Right lobe of liver (tissue), 6 donors: Measurements from ENCODE around the gene NOTCH4. TPM values are rescaled to one million over a fixed set of nuclear protein-coding genes. Genes with fewer than 3 reads are reported as not detected.

ENCODE experiments used
- ATAC-seq, 4 donors: fragments of 200-7000 bp; cut with Tn5 transposase; one replicate each; pipeline ENCODE4 v1.9.1; 2020; ENCODE audit warnings: mild to moderate bottlenecking in 4 of 4, moderate library complexity in 4 of 4
- DNase-seq, 3 donors: peaks; one replicate each; pipeline ENCODE4 v3.0.0-alpha.2; 2020
- H3K27ac ChIP-seq, 3 donors: fragments of 200-600 bp; one replicate each; pipeline ENCODE4 v1.8.0; 2022
- H3K27me3 ChIP-seq, 2 donors: fragments of 200-600 bp; one replicate each; pipeline ENCODE4 v1.8.0; 2022
- H3K36me3 ChIP-seq, 4 donors: fragments of 200-600 bp; sonication (generic) in 1 of 4; one replicate each; pipeline versions ENCODE4 v1.5.1 to v1.8.0; 2017 to 2022; ENCODE audit warnings: control low read depth in 1 of 4
- H3K4me1 ChIP-seq, 4 donors: fragments of 200-600 bp; sonication (generic) in 1 of 4; one replicate each; pipeline versions ENCODE4 v1.5.1 to v1.8.0; 2017 to 2022; ENCODE audit warnings: control low read depth in 1 of 4
- H3K4me3 ChIP-seq, 3 donors: fragments of 200-600 bp; one replicate each; pipeline ENCODE4 v1.8.0; 2022
- H3K9me3 ChIP-seq, 4 donors: fragments of 200-600 bp; sonication (generic) in 1 of 4; one replicate each; pipeline versions ENCODE4 v1.5.1 to v1.8.0; 2017 to 2022; ENCODE audit warnings: control low read depth in 1 of 4
- CTCF ChIP-seq, 4 donors: fragments of 200-600 bp in 3 of 4; fragments of 450-650 bp in 1 of 4; IDR thresholded peaks; one replicate each; pipeline versions ENCODE4 v1.5.1 to v1.8.0; 2016 to 2022; ENCODE audit warnings: antibody characterized with exemption in 4 of 4, mild to moderate bottlenecking in 2 of 4
- POLR2A ChIP-seq: fragments of 450-650 bp; IDR thresholded peaks from one replicate; pipeline ENCODE4 v1.6.1; 2017; ENCODE audit warnings: antibody characterized with exemption, mild to moderate bottlenecking
- WGBS: methylation state at CpG from one replicate; pipeline ENCODE4 v1.1.6; 2018; ENCODE audit warnings: low coverage, low lambda C conversion rate; ENCODE audit not compliant: insufficient coverage; ENCODE audit errors: missing lambda C conversion rate; 5-methylcytosine and 5-hydroxymethylcytosine counted together
- intact Hi-C, 2 donors: fragments of 100-400 bp; cut with DNase I; formaldehyde crosslinking; loops; one replicate each; pipeline versions ENCODE4 v1.11.2 to v1.14.1; 2022
- total RNA-seq, 6 experiments: library from RNA; depleted of rRNA in 2 of 6; stranded (reverse); fragments of >200 nt in 2 of 6; fragmentation: NEBNext Ultra II Directional in 3 of 6; extraction: Animal tissue kit (Norgen Biotek cat#: 25700) in 3 of 6; gene quantifications; one replicate each; pipeline versions ENCODE4 v1.1.0 to v1.2.4, GENCODE V29; 2016 to 2023
- donor health status: DM: no; HTN: yes; CAD: no.
- donor health status: DM: no; HTN: no; CAD: no.
- donor health status: DM: no; HTN: no; CAD: no.
- donor health status: DM: no; HTN: yes; CAD: no.
- donor health status: DM: no; HTN: yes; CAD: no.

The NOTCH4 gene
- total RNA-seq, 6 experiments from 2014 or later = 6.6 to 16.5 (median 8.9) TPM

GRCh38 chr6:32222333-32223230 lies 1.3 kb downstream of the NOTCH4 start:
- no peaks in the 10 kb centered on the region for H3K9me3 ChIP-seq
- no peak overlapping the region for H3K27ac ChIP-seq
- peak overlapping the region in 2 of 3 donors; percentile 19 to 25 for H3K4me3 ChIP-seq
- no peaks in the 10 kb centered on the region for H3K4me1 ChIP-seq
- DNase-seq (peak in 1 of 3 donors; percentile 31), ATAC-seq (no peak)
- H3K36me3 ChIP-seq = no peaks in the 10 kb centered on the region
- intact Hi-C loops = no loop called here
- H3K27me3 ChIP-seq = no peaks in the 10 kb centered on the region
- TF ChIP-seq POLR2A (no peak), CTCF (IDR thresholded peaks at IDR 0.05) (no peak)
- 80% methylated on average over 3 of the region's 8 CpGs for WGBS

GRCh38 chr6:32220021-32220420 lies 3.8 kb downstream of the NOTCH4 start:
- Histone ChIP-seq H3K27me3 (no peaks in the 10 kb centered on the region), H3K4me1 (no peaks in the 10 kb centered on the region), H3K9me3 (no peaks in the 10 kb centered on the region), H3K27ac (no peak overlapping the region), H3K36me3 (no peaks in the 10 kb centered on the region), H3K4me3 (no peak overlapping the region)
- DNase-seq = peak in 1 of 3 donors; percentile 29
- no peak for TF ChIP-seq CTCF (IDR thresholded peaks at IDR 0.05)
- no peak for TF ChIP-seq POLR2A
- no CpG with 5 or more reads among the region's 4 CpGs for WGBS
- intact Hi-C loops = no loop called here
- no peak for ATAC-seq

GRCh38 chr6:32218167-32218566 lies 5.7 kb downstream of the NOTCH4 start:
- peak in 1 of 3 donors; percentile 31 for DNase-seq
- no peak for TF ChIP-seq CTCF (IDR thresholded peaks at IDR 0.05)
- TF ChIP-seq POLR2A = no peak
- intact Hi-C loops = no loop called here
- no peak for ATAC-seq
- H3K27me3 ChIP-seq = no peaks in the 10 kb centered on the region
- H3K9me3 ChIP-seq = no peaks in the 10 kb centered on the region
- H3K4me1 ChIP-seq = no peaks in the 10 kb centered on the region
- no peak overlapping the region for H3K4me3 ChIP-seq
- H3K27ac ChIP-seq = no peak overlapping the region
- H3K36me3 ChIP-seq = no peaks in the 10 kb centered on the region
- WGBS = 100% methylated on average over 1 of the region's 7 CpGs

- no peak for DNase-seq
- no peaks in the 10 kb centered on the region for H3K27me3 ChIP-seq
- no peak overlapping the region for H3K4me3 ChIP-seq
- H3K27ac ChIP-seq = no peak overlapping the region
- TF ChIP-seq POLR2A = no peak
- TF ChIP-seq CTCF (IDR thresholded peaks at IDR 0.05) = no peak
- H3K9me3 ChIP-seq = no peaks in the 10 kb centered on the region
- ATAC-seq = no peak
- no peaks in the 10 kb centered on the region for H3K4me1 ChIP-seq
- WGBS = 63% methylated on average over 10 of the region's 11 CpGs
- intact Hi-C loops = no loop called here
- no peaks in the 10 kb centered on the region for H3K36me3 ChIP-seq
These were observed 6.9 kb downstream of the NOTCH4 start for GRCh38 chr6:32216998-32217397.
